Ovary (tissue), 9 donors: Measurements from ENCODE around the gene HDHD3. TPM values are rescaled to one million over a fixed set of nuclear protein-coding genes. Genes with fewer than 3 reads are reported as not detected.
"Not testable (repeated sequence)": the region's sequence is repeated elsewhere in the genome, so short reads cannot be mapped to it uniquely, and the experiment has no call there.

Source experiments
- DNase-seq, 5 donors: peaks; one replicate each; pipeline ENCODE4 v3.0.0-alpha.2; 2019 to 2020
- H3K27ac ChIP-seq, 2 donors: fragments of 200-600 bp; one replicate each; pipeline versions ENCODE4 v1.5.1 to v1.8.0; 2019 to 2022
- H3K27me3 ChIP-seq: fragments of 200-600 bp; one replicate; pipeline ENCODE4 v1.8.0; 2022
- H3K36me3 ChIP-seq: fragments of 200-600 bp; sonication (generic); one replicate; pipeline ENCODE4 v1.5.1; 2019
- H3K4me1 ChIP-seq: one replicate; pipeline ENCODE4 v1.8.1; 2013; ENCODE audit warnings: mild to moderate bottlenecking, moderate library complexity; ENCODE audit not compliant: insufficient read depth
- H3K4me3 ChIP-seq: fragments of 200-600 bp; sonication (generic); one replicate; pipeline ENCODE4 v1.5.1; 2017
- H3K9me3 ChIP-seq, 2 donors: fragments of 200-600 bp in 1 of 2; sonication (generic) in 1 of 2; one replicate each; pipeline versions ENCODE4 v1.5.1 to v1.8.1; 2013 to 2019; ENCODE audit warnings: mild to moderate bottlenecking in 1 of 2, moderate library complexity in 1 of 2
- EP300 ChIP-seq: sonication (generic); formaldehyde crosslinking; IDR thresholded peaks from one replicate; pipeline ENCODE4 v1.6.1; 2017; ENCODE audit warnings: antibody characterized with exemption
- POLR2A ChIP-seq: fragments of 450-650 bp; IDR thresholded peaks from one replicate; pipeline ENCODE4 v1.6.1; 2017; ENCODE audit warnings: antibody characterized with exemption, mild to moderate bottlenecking, moderate library complexity
- WGBS, 3 donors: extraction: QIAGEN DNeasy Blood & Tissue Kit in 1 of 3; methylation state at CpG; one replicate each; pipeline versions ENCODE4 v1.1.5 to v1.1.7; 2013 to 2017; 5-methylcytosine and 5-hydroxymethylcytosine counted together
- intact Hi-C, 4 donors: fragments of 100-400 bp; cut with DNase I; formaldehyde crosslinking; loops; one replicate each; pipeline versions ENCODE4 v1.11.0 to v1.15.1; 2022 to 2023
- polyA plus RNA-seq, 2 donors: library from polyadenylated mRNA; stranded (reverse); fragments of 200-250 nt in 1 of 2; fragments of 350-450 nt in 1 of 2; fragmentation: Illumina TruSeq in 1 of 2; extraction: RNeasy Lipid Tissue Mini Kit (QIAGEN cat#74804) in 1 of 2; gene quantifications; one replicate each; pipeline ENCODE4 v1.2.3, GENCODE V29; 2013 to 2014
- total RNA-seq, 7 donors: library from RNA; depleted of rRNA in 2 of 7; stranded (reverse); fragments of >200 nt in 2 of 7; fragmentation: NEBNext Ultra II Directional in 3 of 7; extraction: Animal tissue kit (Norgen Biotek cat#: 25700) in 3 of 7; gene quantifications; one replicate each; pipeline versions ENCODE4 v1.1.0 to v1.2.4, GENCODE V29; 2016 to 2023
- TF ChIP-seq, protein P1 (sequence below), 3 donors: fragments of 450-650 bp in 2 of 3; fragments of 200-600 bp in 1 of 3; IDR thresholded peaks; one replicate each; pipeline versions ENCODE4 v1.5.1 to v1.8.0; 2016 to 2022; ENCODE audit warnings: antibody characterized with exemption in 3 of 3, mild to moderate bottlenecking in 1 of 3
- donor health status: DM: no; HTN: no; CAD: no; lungs with moderate emphysema.
- donor health status: DM: no; HTN: no; CAD: no.
- donor health status: Bipolar disorder and iron deficiency.
- donor health status: DM: yes; HTN: yes; CAD: no.
- donor health status: DM: no; HTN: no; CAD: no.
- donor health status: DM: yes; HTN: yes; CAD: no.

HDHD3 gene
- total and polyA plus RNA-seq, 9 donors, result 8.9 to 24.9 (median 21.1) TPM

DNA sequence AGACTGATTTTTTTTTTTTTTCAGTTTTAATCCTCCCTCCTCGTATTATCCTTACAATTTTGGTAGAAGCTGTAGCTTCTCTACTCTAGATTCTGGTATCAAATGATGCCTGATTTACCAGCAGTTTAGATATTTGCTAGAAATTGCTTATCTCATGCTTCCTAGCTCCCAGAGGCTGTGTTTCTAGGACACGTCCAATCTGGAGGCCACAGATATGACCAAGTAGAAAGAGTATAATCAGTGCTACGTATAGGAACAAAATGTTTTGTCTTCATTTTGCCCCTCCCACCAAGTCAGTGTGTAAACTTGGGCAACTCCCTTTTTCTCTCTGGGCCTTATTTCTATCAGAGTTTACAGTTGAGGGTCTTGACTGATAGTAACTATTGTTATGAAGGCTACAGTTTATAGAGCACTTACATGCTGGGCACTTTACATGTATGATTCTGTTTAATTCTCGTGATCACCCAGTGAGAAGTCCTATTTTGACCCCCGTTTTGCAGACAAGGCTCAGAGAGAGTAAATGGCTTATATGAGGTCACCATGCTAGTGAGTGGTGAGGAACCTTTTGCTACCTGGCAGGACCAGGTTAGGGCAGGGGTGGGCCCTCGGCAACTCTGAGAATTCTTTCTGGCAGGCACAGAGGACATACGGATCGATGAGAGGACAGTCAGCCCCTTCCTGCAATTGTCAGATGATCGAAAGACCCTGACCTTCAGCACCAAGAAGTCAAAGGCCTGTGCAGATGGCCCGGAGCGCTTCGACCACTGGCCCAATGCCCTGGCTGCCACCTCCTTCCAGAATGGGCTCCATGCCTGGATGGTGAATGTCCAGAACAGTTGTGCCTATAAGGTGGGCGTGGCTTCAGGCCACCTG is 7.6 kb downstream of the HDHD3 start:
- Histone ChIP-seq H3K27ac (no peak overlapping the region), H3K9me3 (no peaks in the 10 kb centered on the region), H3K4me1 (no peaks in the 10 kb centered on the region), H3K27me3 (no peaks in the 10 kb centered on the region), H3K36me3 (no peaks in the 10 kb centered on the region), H3K4me3 (no peak overlapping the region)
- DNase-seq, result no peak
- no peak for TF ChIP-seq EP300
- TF ChIP-seq POLR2A, result no peak
- TF ChIP-seq, protein P1, sequence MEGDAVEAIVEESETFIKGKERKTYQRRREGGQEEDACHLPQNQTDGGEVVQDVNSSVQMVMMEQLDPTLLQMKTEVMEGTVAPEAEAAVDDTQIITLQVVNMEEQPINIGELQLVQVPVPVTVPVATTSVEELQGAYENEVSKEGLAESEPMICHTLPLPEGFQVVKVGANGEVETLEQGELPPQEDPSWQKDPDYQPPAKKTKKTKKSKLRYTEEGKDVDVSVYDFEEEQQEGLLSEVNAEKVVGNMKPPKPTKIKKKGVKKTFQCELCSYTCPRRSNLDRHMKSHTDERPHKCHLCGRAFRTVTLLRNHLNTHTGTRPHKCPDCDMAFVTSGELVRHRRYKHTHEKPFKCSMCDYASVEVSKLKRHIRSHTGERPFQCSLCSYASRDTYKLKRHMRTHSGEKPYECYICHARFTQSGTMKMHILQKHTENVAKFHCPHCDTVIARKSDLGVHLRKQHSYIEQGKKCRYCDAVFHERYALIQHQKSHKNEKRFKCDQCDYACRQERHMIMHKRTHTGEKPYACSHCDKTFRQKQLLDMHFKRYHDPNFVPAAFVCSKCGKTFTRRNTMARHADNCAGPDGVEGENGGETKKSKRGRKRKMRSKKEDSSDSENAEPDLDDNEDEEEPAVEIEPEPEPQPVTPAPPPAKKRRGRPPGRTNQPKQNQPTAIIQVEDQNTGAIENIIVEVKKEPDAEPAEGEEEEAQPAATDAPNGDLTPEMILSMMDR (IDR thresholded peaks at IDR 0.05), result no peak
- intact Hi-C loops, result no loop called here
- WGBS, 3 donors, result 63 to 70% (median 68%) methylated on average over 13 of the region's 13 CpGs

DNA sequence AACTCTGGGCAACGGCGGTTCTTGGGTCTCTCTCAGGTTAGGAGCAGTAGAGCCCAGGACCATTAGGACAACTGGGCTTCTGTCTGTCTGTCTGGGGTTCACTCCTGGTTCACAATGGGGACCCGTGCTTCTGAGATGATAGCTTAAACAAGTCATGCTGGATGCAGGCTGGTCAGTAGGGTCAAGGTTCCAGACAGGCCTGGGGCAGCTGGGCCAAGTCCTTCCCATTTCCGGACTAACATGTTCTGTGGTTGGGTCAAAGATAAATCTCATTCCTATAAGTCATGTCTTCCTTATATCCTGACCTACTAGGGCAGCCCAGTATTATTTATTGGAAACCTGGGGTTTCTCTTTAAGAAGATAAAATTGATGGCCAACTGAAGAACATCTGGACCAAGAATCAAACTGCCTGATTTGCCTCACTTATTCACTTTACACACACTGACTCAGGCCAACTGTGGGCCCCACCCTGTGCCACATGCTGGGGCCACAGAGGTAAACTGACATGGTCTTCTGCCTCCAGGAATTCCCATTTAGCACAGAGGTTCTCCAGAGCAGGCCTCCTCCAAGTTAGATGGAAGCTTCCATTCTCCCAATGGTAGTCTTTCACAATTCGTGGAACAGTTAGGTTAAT is 8.3 kb downstream of the HDHD3 start:
- H3K27me3 ChIP-seq, result no peaks in the 10 kb centered on the region
- TF ChIP-seq, protein P1 (IDR thresholded peaks at IDR 0.05), result no peak
- TF ChIP-seq EP300 (no peak), POLR2A (no peak)
- no peaks in the 10 kb centered on the region for H3K36me3 ChIP-seq
- H3K27ac ChIP-seq, result no peak overlapping the region
- no peak overlapping the region for H3K4me3 ChIP-seq
- no peak for DNase-seq
- 80 to 82% (median 81%) methylated on average over 5 of the region's 5 CpGs for WGBS, 3 donors
- intact Hi-C loops, result no loop called here
- H3K4me1 ChIP-seq, result no peaks in the 10 kb centered on the region
- H3K9me3 ChIP-seq, result no peaks in the 10 kb centered on the region

DNA sequence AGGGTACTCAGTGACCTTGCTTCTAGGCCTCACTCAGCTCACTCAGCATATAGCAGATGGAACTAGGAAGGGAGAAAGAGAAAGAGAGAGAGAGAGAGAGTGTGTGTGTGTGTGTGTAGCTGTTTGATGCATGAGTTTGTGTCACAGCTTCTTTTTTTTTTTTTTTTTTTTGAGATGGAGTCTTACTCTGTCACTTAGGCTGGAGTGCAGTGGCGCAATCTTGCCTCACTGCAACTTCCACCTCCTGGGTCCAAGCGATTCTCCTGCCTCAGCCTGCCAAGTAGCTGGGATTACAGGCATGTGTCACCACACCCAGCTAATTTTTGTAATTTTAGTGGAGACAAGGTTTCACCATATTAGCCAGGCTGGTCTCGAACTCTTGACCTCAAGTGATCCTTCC is 11.1 kb downstream of the HDHD3 start:
- intact Hi-C loops, H3K27ac ChIP-seq, H3K4me3 ChIP-seq, H3K4me1 ChIP-seq, H3K9me3 ChIP-seq, H3K27me3 ChIP-seq, H3K36me3 ChIP-seq, DNase-seq: not testable (repeated sequence)
- WGBS, 3 donors, result 96 to 98% (median 97%) methylated on average over 3 of the region's 3 CpGs

DNA sequence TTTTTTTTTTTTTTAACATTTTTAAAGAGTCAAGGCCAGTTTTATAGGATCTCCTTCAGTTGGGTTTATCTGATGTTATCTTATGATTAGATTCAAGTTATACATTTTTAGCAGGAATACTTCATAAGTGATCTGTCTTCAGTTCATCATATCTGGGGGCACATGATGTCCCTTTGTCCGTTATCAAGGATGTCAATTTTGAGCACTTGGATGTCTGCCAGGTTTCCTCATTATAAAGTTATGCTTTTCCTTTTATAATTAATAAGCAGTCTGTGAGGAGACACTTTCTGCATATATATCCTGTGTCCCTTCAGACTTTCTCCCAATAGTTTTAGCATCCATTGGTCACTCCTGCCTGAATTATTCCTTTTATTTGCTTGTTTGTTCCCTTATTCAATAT is 11.8 kb downstream of the HDHD3 start:
- Histone ChIP-seq H3K4me3 (no peak overlapping the region), H3K36me3 (no peaks in the 10 kb centered on the region), H3K27ac (no peak overlapping the region), H3K4me1 (no peaks in the 10 kb centered on the region), H3K9me3 (no peaks in the 10 kb centered on the region), H3K27me3 (no peaks in the 10 kb centered on the region)
- DNase-seq, result no peak
- intact Hi-C loops, result no loop called here
- TF ChIP-seq EP300, result no peak
- TF ChIP-seq, protein P1 (IDR thresholded peaks at IDR 0.05), result no peak
- no peak for TF ChIP-seq POLR2A
- 55 to 80% (median 79%) methylated on average over 1 of the region's 1 CpG for WGBS, 3 donors

DNA sequence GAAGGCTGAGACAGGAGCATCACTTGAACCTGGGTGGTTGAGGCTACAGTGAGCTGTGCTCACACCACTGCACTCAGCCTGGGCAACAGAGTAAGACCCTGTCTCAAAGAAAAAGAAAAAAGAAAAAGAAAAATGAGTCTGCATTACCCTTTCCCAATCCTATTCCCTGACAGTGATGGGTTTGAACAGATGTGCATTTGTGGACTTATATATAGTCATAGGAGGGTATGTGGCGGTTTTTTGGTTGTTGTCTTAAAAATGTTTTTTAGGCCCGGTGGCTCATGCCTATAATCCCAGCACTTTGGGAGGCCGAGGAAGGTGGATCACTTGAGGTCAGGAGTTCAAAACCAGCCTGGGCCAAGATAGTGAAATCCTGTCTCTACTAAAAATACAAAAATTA is 13.4 kb downstream of the HDHD3 start:
- intact Hi-C loops, result no loop called here
- Histone ChIP-seq H3K9me3 (no peaks in the 10 kb centered on the region), H3K27me3 (no peaks in the 10 kb centered on the region), H3K36me3 (no peaks in the 10 kb centered on the region), H3K27ac (no peak overlapping the region), H3K4me1 (no peaks in the 10 kb centered on the region), H3K4me3 (no peak overlapping the region)
- DNase-seq, result no peak
- no peak for TF ChIP-seq EP300
- TF ChIP-seq POLR2A, result no peak
- TF ChIP-seq, protein P1 (IDR thresholded peaks at IDR 0.05), result no peak
- 64 to 91% (median 84%) methylated on average over 3 of the region's 3 CpGs for WGBS, 3 donors
